Spleen (tissue), 11 donors: ENCODE measurements around the gene COL5A1. TPM values are rescaled to one million over a fixed set of nuclear protein-coding genes. Genes with fewer than 3 reads are reported as not detected.

ENCODE experiments used
- DNase-seq: peaks from one replicate; pipeline ENCODE4 v3.0.0-alpha.2; 2020
- H3K27ac ChIP-seq, 8 donors: fragments of 200-600 bp; sonication (generic) in 7 of 8; 1 replicate in 4 of 8; 2 replicates in 4 of 8; pipeline versions ENCODE4 v1.5.0 to v1.8.0; 2016 to 2021; ENCODE audit warnings: inconsistent platforms in 4 of 8, mild to moderate bottlenecking in 4 of 8, moderate library complexity in 1 of 8
- H3K27me3 ChIP-seq, 7 donors: fragments of 200-600 bp; sonication (generic) in 6 of 7; replicated peaks in 1 of 7; 1 replicate in 4 of 7; 2 replicates in 3 of 7; pipeline versions ENCODE4 v1.5.0 to v1.8.0; 2016 to 2021; ENCODE audit warnings: inconsistent platforms in 3 of 7, mild to moderate bottlenecking in 1 of 7
- H3K36me3 ChIP-seq, 6 donors: fragments of 200-600 bp; sonication (generic) in 5 of 6; 1 replicate in 4 of 6; 2 replicates in 2 of 6; pipeline versions ENCODE4 v1.5.0 to v1.8.0; 2016 to 2021; ENCODE audit warnings: inconsistent platforms in 2 of 6
- H3K4me1 ChIP-seq, 6 donors: fragments of 200-600 bp; sonication (generic) in 5 of 6; 1 replicate in 3 of 6; 2 replicates in 3 of 6; pipeline versions ENCODE4 v1.5.0 to v1.8.0; 2016 to 2021; ENCODE audit warnings: inconsistent platforms in 3 of 6
- H3K4me3 ChIP-seq, 8 donors: fragments of 200-600 bp; sonication (generic) in 7 of 8; 1 replicate in 4 of 8; 2 replicates in 4 of 8; pipeline versions ENCODE4 v1.5.0 to v1.8.0; 2016 to 2021; ENCODE audit warnings: inconsistent platforms in 4 of 8, mild to moderate bottlenecking in 4 of 8, moderate library complexity in 2 of 8
- H3K9me3 ChIP-seq, 8 donors: fragments of 200-600 bp; sonication (generic) in 7 of 8; 1 replicate in 4 of 8; 2 replicates in 4 of 8; pipeline versions ENCODE4 v1.5.0 to v1.8.0; 2016 to 2021; ENCODE audit warnings: inconsistent platforms in 4 of 8
- CTCF ChIP-seq, 11 experiments: fragments of 200-600 bp in 7 of 11; fragments of 450-650 bp in 4 of 11; sonication (generic) in 4 of 11; IDR thresholded peaks in 8 of 11; conservative IDR thresholded peaks in 3 of 11; 1 replicate in 7 of 11; 2 replicates in 4 of 11; pipeline versions ENCODE4 v1.4.0 to v1.8.0; 2016 to 2021; ENCODE audit warnings: antibody characterized with exemption in 11 of 11, inconsistent platforms in 4 of 11, mild to moderate bottlenecking in 1 of 11
- POLR2A ChIP-seq, 3 donors: fragments of 450-650 bp; IDR thresholded peaks; one replicate each; pipeline ENCODE4 v1.5.1; 2017; ENCODE audit warnings: antibody characterized with exemption in 3 of 3, mild to moderate bottlenecking in 1 of 3
- POLR2AphosphoS5 ChIP-seq, 3 donors: sonication (generic); formaldehyde crosslinking; IDR thresholded peaks; one replicate each; pipeline ENCODE4 v1.5.1; 2017; ENCODE audit warnings: antibody characterized with exemption in 3 of 3
- WGBS, 5 donors: extraction: QIAGEN DNeasy Blood & Tissue Kit in 3 of 5; methylation state at CpG; one replicate each; pipeline versions ENCODE4 v1.1.5 to v1.1.7; 2013 to 2018; 5-methylcytosine and 5-hydroxymethylcytosine counted together
- intact Hi-C: fragments of 100-400 bp; cut with DNase I; formaldehyde crosslinking; loops from one replicate; pipeline ENCODE4 v1.15.0; 2023; ENCODE audit warnings: low total_unique reads
- polyA plus RNA-seq, 3 donors: library from polyadenylated mRNA; stranded (reverse); fragments of 200-250 nt; gene quantifications; one replicate each; pipeline ENCODE4 v1.2.1, GENCODE V29; 2013
- total RNA-seq, 7 donors: library from RNA; depleted of rRNA in 3 of 7; stranded (reverse); fragments of >200 nt in 3 of 7; fragmentation: NEBNext Ultra II Directional in 4 of 7; extraction: Animal tissue kit (Norgen Biotek cat#: 25700) in 4 of 7; gene quantifications; one replicate each; pipeline versions ENCODE4 v1.1.0 to v1.2.1, GENCODE V29; 2016 to 2021
- donor health status: healthy with polysubstance abuse.
- donor health status: DM: no; HTN: no; CAD: no; lungs with moderate emphysema.
- donor health status: DM: no; HTN: no; CAD: no.
- donor health status: Bipolar disorder and iron deficiency.
- donor health status: healthy.
- donor health status: DM: no; HTN: no; CAD: no.
- donor health status: DM: yes; HTN: yes; CAD: no.

COL5A1 gene
- total and polyA plus RNA-seq, 10 donors, result 2.6 to 50.6 (median 23.7) TPM

DNA sequence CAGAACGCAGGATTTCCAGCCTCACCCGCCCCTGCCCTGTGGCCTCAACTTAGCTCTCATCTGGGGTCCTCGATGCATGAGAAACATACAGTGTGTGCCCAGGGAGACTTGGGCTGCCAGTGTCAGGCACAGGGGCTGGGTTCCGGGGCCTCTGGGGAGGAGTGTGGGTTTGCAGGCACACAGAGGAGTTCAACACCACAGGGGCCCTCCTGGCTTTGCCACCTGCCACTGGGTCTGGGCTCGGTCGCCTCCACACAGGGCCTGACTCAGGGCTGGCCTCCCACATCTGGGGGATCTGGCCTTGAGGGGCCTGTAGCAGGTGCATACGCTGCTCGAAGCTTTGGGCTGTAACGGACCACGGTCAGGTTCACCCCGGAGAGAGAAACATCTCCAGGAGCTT lies 111.6 kb downstream of the COL5A1 start:
- intact Hi-C loops, result no loop called here
- no peak for DNase-seq
- peaks cover 0 to 64% (median 0%) of the 10 kb centered on the region in 6 donors for H3K36me3 ChIP-seq

GRCh38 chr9:134755221-134755907 lies 113.8 kb downstream of the COL5A1 start:
- 82 to 92% (median 91%) methylated on average over 14 of the region's 14 CpGs for WGBS, 5 donors
- peaks cover 0 to 64% (median 0%) of the 10 kb centered on the region in 6 donors for H3K36me3 ChIP-seq
- TF ChIP-seq POLR2AphosphoS5 (IDR thresholded peaks at IDR 0.05) (no peak), POLR2A (IDR thresholded peaks at IDR 0.05) (no peak), CTCF (IDR thresholded peaks at IDR 0.05 in 8 of 11, conservative IDR thresholded peaks at IDR 0.05 in 3 of 11) (no peak)
- intact Hi-C loops, result no loop called here
- no peaks in the 10 kb centered on the region for H3K27me3 ChIP-seq
- H3K4me3 ChIP-seq, result no peak overlapping the region
- no peaks in the 10 kb centered on the region for H3K4me1 ChIP-seq
- H3K9me3 ChIP-seq, result no peaks in the 10 kb centered on the region
- DNase-seq, result no peak
- no peak overlapping the region for H3K27ac ChIP-seq

More for the DNA sequence above, 111.6 kb downstream of the COL5A1 start:
- Histone ChIP-seq H3K9me3 (no peaks in the 10 kb centered on the region), H3K4me3 (no peak overlapping the region), H3K4me1 (no peaks in the 10 kb centered on the region), H3K27ac (no peak overlapping the region), H3K27me3 (no peaks in the 10 kb centered on the region)
- no peak for TF ChIP-seq POLR2AphosphoS5 (IDR thresholded peaks at IDR 0.05)
- no peak for TF ChIP-seq POLR2A (IDR thresholded peaks at IDR 0.05)
- WGBS, 5 donors, result 64 to 90% (median 81%) methylated on average over 5 to 11 of the region's 11 CpGs

DNA sequence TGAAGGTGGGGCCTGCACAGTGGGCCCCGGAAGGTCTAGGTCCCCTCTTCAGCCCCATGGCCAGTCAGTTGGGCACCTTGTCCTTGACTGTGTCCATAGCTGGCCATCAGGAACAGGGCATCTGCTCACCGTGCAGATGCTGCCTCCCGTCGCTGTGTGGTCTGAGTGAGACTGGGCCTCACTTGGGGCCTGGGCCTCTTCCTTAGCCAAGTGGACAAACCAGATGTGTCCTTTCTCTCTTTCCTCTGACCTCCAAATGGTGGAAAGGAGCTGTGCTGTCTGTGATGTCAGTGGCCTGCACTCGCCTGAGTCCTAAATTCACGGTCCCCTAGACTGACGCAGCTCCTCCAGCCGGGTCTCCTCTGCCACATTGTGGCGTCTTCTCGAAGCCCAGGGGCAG lies 114.5 kb downstream of the COL5A1 start:
- TF ChIP-seq POLR2AphosphoS5 (IDR thresholded peaks at IDR 0.05) (no peak), CTCF (IDR thresholded peaks at IDR 0.05 in 8 of 11, conservative IDR thresholded peaks at IDR 0.05 in 3 of 11) (no peak), POLR2A (IDR thresholded peaks at IDR 0.05) (no peak)
- Histone ChIP-seq H3K27me3 (no peaks in the 10 kb centered on the region), H3K36me3 (peaks cover 0 to 57% (median 0%) of the 10 kb centered on the region in 6 donors), H3K4me1 (no peaks in the 10 kb centered on the region), H3K4me3 (no peak overlapping the region), H3K9me3 (no peaks in the 10 kb centered on the region), H3K27ac (no peak overlapping the region)
- intact Hi-C loops, result no loop called here
- WGBS, 5 donors, result 63 to 86% (median 82%) methylated on average over 10 of the region's 10 CpGs
- DNase-seq, result no peak

DNA sequence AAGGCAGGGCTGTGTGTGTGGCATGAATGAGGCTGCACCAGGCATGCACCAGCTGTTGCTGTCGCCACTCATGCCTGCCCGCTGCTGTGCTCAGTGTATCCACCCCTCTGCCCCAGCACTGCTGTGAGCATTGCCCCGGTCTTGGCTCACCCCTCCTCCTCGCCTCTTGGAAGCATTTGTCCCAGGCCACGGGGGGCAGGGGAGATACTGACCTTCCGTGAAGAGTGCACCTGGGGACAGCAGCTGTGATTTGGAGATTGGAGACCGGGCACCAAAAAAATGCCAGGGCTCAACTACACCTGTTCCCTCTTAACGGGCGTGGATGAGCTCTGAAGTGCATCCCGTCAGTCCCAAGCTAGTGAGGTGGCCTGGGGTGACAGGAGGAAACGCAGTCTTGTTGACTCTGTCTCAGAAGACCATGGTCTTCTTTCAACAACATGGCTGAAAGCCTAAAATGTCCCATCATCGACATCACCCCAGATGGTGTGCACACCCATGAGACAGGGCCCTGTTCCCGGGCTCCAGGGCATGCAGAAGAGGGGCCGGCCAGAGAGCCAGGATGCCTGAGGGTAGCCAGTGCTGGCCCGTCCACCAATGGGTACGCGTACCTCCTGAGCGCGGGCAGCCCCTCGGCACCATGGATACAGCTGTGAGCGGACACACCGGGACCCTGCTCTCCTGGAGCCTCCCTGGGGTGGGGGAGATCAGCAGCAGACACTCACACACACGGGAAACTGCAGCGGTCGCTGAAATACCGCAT lies 115.8 kb downstream of the COL5A1 start:
- WGBS, 5 donors, result 90 to 97% (median 92%) methylated on average over 16 to 26 of the region's 26 CpGs
- intact Hi-C loops, result no loop called here

More for the DNA sequence above, 115.8 kb downstream of the COL5A1 start:
- TF ChIP-seq CTCF (IDR thresholded peaks at IDR 0.05 in 8 of 11, conservative IDR thresholded peaks at IDR 0.05 in 3 of 11) (no peak), POLR2AphosphoS5 (IDR thresholded peaks at IDR 0.05) (no peak), POLR2A (IDR thresholded peaks at IDR 0.05) (no peak)
- Histone ChIP-seq H3K36me3 (peaks cover 0 to 61% (median 0%) of the 10 kb centered on the region in 6 donors), H3K9me3 (no peaks in the 10 kb centered on the region), H3K27ac (no peak overlapping the region), H3K4me1 (no peaks in the 10 kb centered on the region), H3K27me3 (no peaks in the 10 kb centered on the region), H3K4me3 (no peak overlapping the region)
- DNase-seq, result peak; percentile 73
